PC-9 (cell line): ENCODE results near the gene OPN1SW.

ENCODE experiments used
- EZH2 ChIP-seq: fragments of 200-600 bp; sonication (generic); IDR thresholded peaks from 2 replicates; pipeline ENCODE4 v1.8.0; 2017; ENCODE audit warnings: antibody characterized with exemption, low read depth
- TF ChIP-seq, protein P1 (sequence below): fragments of 200-600 bp; sonication (generic); conservative IDR thresholded peaks from 2 replicates; pipeline ENCODE4 v1.6.1; 2017; ENCODE audit warnings: mixed run types, antibody characterized with exemption, mild to moderate bottlenecking, moderate library complexity

DNA sequence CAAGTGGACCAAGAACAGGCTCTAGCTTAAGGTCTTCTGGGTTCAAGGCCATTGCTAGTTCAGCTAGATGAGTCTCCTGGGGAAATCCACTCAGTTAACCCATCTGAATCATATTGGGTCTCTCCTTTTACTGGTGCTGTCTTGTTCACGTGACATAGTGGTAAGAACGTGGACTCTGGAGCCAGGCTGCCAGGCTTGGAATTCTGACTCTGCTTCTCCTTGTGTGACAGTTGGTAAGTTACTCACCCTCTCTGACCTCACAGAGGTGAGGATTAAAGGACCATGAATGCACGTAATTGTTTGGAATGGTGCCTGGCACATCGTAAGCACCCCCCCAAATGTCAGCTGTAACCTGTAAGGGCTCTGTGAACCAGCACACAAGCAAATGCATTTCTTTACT, 46.1 kb downstream of the OPN1SW start:
- TF ChIP-seq, protein P1, sequence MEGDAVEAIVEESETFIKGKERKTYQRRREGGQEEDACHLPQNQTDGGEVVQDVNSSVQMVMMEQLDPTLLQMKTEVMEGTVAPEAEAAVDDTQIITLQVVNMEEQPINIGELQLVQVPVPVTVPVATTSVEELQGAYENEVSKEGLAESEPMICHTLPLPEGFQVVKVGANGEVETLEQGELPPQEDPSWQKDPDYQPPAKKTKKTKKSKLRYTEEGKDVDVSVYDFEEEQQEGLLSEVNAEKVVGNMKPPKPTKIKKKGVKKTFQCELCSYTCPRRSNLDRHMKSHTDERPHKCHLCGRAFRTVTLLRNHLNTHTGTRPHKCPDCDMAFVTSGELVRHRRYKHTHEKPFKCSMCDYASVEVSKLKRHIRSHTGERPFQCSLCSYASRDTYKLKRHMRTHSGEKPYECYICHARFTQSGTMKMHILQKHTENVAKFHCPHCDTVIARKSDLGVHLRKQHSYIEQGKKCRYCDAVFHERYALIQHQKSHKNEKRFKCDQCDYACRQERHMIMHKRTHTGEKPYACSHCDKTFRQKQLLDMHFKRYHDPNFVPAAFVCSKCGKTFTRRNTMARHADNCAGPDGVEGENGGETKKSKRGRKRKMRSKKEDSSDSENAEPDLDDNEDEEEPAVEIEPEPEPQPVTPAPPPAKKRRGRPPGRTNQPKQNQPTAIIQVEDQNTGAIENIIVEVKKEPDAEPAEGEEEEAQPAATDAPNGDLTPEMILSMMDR, result no peak
- no peak for TF ChIP-seq EZH2
